OCI-LY7 (cell line): ENCODE data around the gene ZSCAN5B. TPM values are rescaled to one million over a fixed set of nuclear protein-coding genes. Genes with fewer than 3 reads are reported as not detected.
"Not testable (repeated sequence)": the region's sequence is repeated elsewhere in the genome, so short reads cannot be mapped to it uniquely, and the experiment has no call there.

Experiments
- BruUV-seq: library from RNA; stranded (reverse); fragments of 400-500 nt; replicated peaks from 2 replicates; lab custom pipeline; 2021; lab: Mats Ljungman, UMichigan
- CTCF ChIA-PET: fragments of 300-600 bp; sonication (Branson Sonifier 250); formaldehyde crosslinking; loops from one replicate; lab custom pipeline; 2022; ENCODE audit warnings: antibody characterized with exemption; ENCODE audit not compliant: unreplicated experiment; lab: Charles Lee
- POLR2A ChIA-PET: fragments of 300-600 bp; sonication (Branson Sonifier 250); formaldehyde crosslinking; loops from one replicate; lab custom pipeline; 2022; ENCODE audit warnings: antibody characterized with exemption; lab: Charles Lee
- DNase-seq: peaks from one replicate; pipeline ENCODE4 v3.0.0-alpha.2; 2015; ENCODE audit warnings: low spot score
- H2AFZ ChIP-seq: fragments of 200-600 bp; sonication (generic), shearing (Covaris generic); 2 replicates; pipeline ENCODE4 v1.6.1; 2014; ENCODE audit warnings: mild to moderate bottlenecking, antibody characterized with exemption, low read length, moderate library complexity
- H3K27ac ChIP-seq: fragments of 200-600 bp; sonication (generic); 2 replicates; pipeline ENCODE4 v1.5.1; 2014; ENCODE audit warnings: mixed run types, low read depth, mild to moderate bottlenecking, moderate library complexity, low read length, inconsistent platforms; ENCODE audit not compliant: poor library complexity, severe bottlenecking
- H3K36me3 ChIP-seq: fragments of 200-600 bp; sonication (generic); 2 replicates; pipeline ENCODE4 v1.6.1; 2014; ENCODE audit warnings: mild to moderate bottlenecking, antibody characterized with exemption, low read length, moderate library complexity, mixed read lengths; ENCODE audit not compliant: insufficient read depth
- H3K4me1 ChIP-seq: fragments of 200-600 bp; sonication (generic); 2 replicates; pipeline ENCODE4 v1.5.1; 2014; ENCODE audit warnings: mild to moderate bottlenecking, low read length; ENCODE audit not compliant: insufficient read depth, poor library complexity, severe bottlenecking
- H3K4me2 ChIP-seq: fragments of 200-600 bp; sonication (generic); 2 replicates; pipeline ENCODE4 v1.6.1; 2014; ENCODE audit warnings: mild to moderate bottlenecking, low read length
- H3K4me3 ChIP-seq: fragments of 200-600 bp; sonication (generic); 2 replicates; pipeline ENCODE4 v1.5.1; 2014; ENCODE audit warnings: mild to moderate bottlenecking, low read depth, low read length; ENCODE audit not compliant: poor library complexity, severe bottlenecking
- H3K79me2 ChIP-seq: fragments of 200-600 bp; sonication (generic); 2 replicates; pipeline ENCODE4 v1.6.1; 2016; ENCODE audit warnings: low read depth, mild to moderate bottlenecking, low read length, moderate library complexity, mixed read lengths; ENCODE audit not compliant: insufficient read depth
- H3K9me2 ChIP-seq: fragments of 200-600 bp; sonication (generic); 2 replicates; pipeline ENCODE4 v1.6.1; 2016; ENCODE audit warnings: mild to moderate bottlenecking, low read length, mixed read lengths; ENCODE audit not compliant: insufficient read depth
- H3K9me3 ChIP-seq: fragments of 200-600 bp; sonication (generic); 2 replicates; pipeline ENCODE4 v1.6.1; 2014; ENCODE audit warnings: mild to moderate bottlenecking, mixed run types, low read length, mixed read lengths
- H4K20me1 ChIP-seq: fragments of 200-600 bp; sonication (generic); 2 replicates; pipeline ENCODE4 v1.6.1; 2014; ENCODE audit warnings: mild to moderate bottlenecking, antibody characterized with exemption, low read length, moderate library complexity, mixed read lengths; ENCODE audit not compliant: insufficient read depth
- EZH2phosphoT487 ChIP-seq: fragments of 200-600 bp; sonication (generic); IDR thresholded peaks from 2 replicates; pipeline ENCODE4 v1.6.1; 2018; ENCODE audit warnings: low read depth, borderline replicate concordance, mild to moderate bottlenecking, mixed run types, antibody characterized with exemption, low read length, moderate library complexity, mixed read lengths
- intact Hi-C: fragments of 100-400 bp; cut with micrococcal nuclease; formaldehyde crosslinking; loops from one replicate; pipeline ENCODE4 v1.10.0; 2022; ENCODE audit not compliant: unreplicated experiment
- total RNA-seq, 2 experiments: library from RNA; depleted of rRNA in 1 of 2; stranded (reverse); fragments of >200 nt in 1 of 2; shearing (Covaris generic) in 1 of 2; gene quantifications; 2 replicates each; pipeline ENCODE4 v1.2.3, GENCODE V29; 2014 to 2022
- TF ChIP-seq, protein P1 (sequence below): fragments of 200-600 bp; sonication (generic); conservative IDR thresholded peaks from 2 replicates; pipeline ENCODE4 v1.5.1; 2014; ENCODE audit warnings: mild to moderate bottlenecking, antibody characterized with exemption, low read length, moderate library complexity, mixed read lengths

ZSCAN5B gene
- total RNA-seq, 2 experiments from 2014 or later = not detected

DNA sequence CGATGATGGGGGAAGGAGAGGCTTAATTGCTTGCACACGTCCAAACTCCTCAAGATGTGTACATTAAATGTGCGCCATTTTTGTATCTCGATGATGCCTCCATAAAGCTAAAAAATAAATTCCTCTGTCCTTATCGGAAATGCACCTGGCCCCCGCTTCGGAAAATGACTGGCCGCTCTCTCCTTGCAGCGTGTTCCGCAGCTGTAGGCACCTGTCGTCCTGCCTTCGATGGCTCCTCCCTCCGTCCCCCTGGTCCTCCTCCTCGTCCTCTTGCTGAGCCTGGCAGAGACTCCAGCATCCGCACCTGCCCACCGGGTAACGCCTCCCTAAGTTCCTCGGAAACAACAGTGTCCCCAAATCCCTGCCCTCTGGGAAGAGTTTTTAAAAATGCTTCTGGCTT lies 20.7 kb downstream of the ZSCAN5B start:
- H3K4me2 ChIP-seq = no peak overlapping the region
- intact Hi-C loops = no loop called here
- no peak overlapping the region for H3K4me3 ChIP-seq
- H4K20me1 ChIP-seq = no peaks in the 10 kb centered on the region
- H3K9me3 ChIP-seq = no peaks in the 10 kb centered on the region
- H3K4me1 ChIP-seq = no peaks in the 10 kb centered on the region
- ChIA-PET POLR2A (no interaction called here), CTCF (no interaction called here)
- no TSS peak for BruUV-seq
- H2AFZ ChIP-seq = no peak overlapping the region
- H3K27ac ChIP-seq = no peak overlapping the region
- no peaks in the 10 kb centered on the region for H3K9me2 ChIP-seq
- no peaks in the 10 kb centered on the region for H3K79me2 ChIP-seq
- DNase-seq = no peak
- no peaks in the 10 kb centered on the region for H3K36me3 ChIP-seq
- no peak for TF ChIP-seq EZH2phosphoT487
- TF ChIP-seq, protein P1, sequence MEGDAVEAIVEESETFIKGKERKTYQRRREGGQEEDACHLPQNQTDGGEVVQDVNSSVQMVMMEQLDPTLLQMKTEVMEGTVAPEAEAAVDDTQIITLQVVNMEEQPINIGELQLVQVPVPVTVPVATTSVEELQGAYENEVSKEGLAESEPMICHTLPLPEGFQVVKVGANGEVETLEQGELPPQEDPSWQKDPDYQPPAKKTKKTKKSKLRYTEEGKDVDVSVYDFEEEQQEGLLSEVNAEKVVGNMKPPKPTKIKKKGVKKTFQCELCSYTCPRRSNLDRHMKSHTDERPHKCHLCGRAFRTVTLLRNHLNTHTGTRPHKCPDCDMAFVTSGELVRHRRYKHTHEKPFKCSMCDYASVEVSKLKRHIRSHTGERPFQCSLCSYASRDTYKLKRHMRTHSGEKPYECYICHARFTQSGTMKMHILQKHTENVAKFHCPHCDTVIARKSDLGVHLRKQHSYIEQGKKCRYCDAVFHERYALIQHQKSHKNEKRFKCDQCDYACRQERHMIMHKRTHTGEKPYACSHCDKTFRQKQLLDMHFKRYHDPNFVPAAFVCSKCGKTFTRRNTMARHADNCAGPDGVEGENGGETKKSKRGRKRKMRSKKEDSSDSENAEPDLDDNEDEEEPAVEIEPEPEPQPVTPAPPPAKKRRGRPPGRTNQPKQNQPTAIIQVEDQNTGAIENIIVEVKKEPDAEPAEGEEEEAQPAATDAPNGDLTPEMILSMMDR = no peak

DNA sequence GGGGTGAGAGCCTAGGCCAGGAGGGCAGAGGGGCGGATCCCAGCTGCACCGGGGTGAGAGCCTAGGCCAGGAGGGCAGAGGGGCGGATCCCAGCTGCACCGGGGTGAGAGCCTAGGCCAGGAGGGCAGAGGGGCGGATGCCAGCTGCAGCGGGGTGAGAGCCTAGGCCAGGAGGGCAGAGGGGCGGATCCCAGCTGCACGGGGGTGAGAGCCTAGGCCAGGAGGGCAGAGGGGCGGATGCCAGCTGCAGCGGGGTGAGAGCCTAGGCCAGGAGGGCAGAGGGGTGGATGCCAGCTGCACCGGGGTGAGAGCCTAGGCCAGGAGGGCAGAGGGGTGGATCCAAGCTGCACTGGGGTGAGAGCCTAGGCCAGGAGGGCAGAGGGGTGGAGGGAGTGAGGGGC lies 21.3 kb downstream of the ZSCAN5B start:
- H3K36me3 ChIP-seq, H3K27ac ChIP-seq, POLR2A ChIA-PET, H3K9me2 ChIP-seq, DNase-seq, H3K4me3 ChIP-seq, H4K20me1 ChIP-seq, H3K9me3 ChIP-seq, H3K79me2 ChIP-seq, intact Hi-C loops, H3K4me1 ChIP-seq, H3K4me2 ChIP-seq, H2AFZ ChIP-seq, CTCF ChIA-PET, BruUV-seq: not testable (repeated sequence)

DNA sequence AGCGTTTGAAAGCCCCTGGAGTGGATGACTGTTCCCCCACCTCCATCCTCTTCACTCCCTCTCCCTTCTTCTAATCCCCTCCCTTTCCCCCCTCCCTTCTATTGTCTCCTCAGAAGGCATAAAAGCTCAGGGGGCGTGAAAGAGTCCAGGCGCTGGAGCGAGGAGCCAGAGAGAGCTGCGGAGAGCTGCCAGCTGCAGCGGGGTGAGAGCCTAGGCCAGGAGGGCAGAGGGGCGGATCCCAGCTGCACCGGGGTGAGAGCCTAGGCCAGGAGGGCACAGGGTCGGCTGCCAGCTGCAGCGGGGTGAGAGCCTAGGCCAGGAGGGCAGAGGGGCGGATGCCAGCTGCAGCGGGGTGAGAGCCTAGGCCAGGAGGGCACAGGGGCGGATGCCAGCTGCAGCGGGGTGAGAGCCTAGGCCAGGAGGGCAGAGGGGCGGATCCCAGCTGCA lies 21.7 kb downstream of the ZSCAN5B start, which contains the start of gene GALP:
Gene GALP (plus strand): TSS at position 148 of the 447 bp plus-strand sequence. CDS start 1,101 bp downstream, outside the sequence.
- H3K9me3 ChIP-seq, CTCF ChIA-PET, intact Hi-C loops: not testable (repeated sequence)

DNA sequence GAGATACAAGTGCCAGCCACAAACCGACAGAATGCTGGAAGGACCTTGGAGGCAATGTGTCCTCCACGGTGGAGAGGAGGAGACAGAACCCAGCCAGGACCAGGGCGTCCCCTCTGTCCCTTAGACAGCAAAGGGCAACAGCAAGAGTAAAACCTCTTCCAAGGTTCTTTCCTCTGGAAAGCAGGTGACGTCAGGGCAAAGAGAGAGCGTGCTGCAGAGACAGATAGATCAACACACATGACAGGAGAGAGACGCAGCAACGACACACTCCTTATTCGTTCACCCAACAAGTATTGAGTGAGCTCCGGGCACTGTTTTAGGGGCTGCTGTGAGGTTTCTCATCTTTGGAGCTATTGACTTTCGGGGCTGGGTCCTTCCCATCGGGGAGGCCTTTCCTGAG lies 23.0 kb downstream of the ZSCAN5B start:
- intact Hi-C loops = no loop called here
- Histone ChIP-seq H3K4me3 (no peak overlapping the region), H3K4me1 (no peaks in the 10 kb centered on the region), H3K9me3 (no peaks in the 10 kb centered on the region), H3K79me2 (no peaks in the 10 kb centered on the region), H3K27ac (no peak overlapping the region), H3K9me2 (no peaks in the 10 kb centered on the region), H2AFZ (no peak overlapping the region), H3K4me2 (no peak overlapping the region), H3K36me3 (no peaks in the 10 kb centered on the region), H4K20me1 (no peaks in the 10 kb centered on the region)
- CTCF ChIA-PET = no interaction called here
- BruUV-seq = no TSS peak
- DNase-seq = no peak
- TF ChIP-seq EZH2phosphoT487 = no peak
- TF ChIP-seq, protein P1 = no peak
- POLR2A ChIA-PET = no interaction called here

More for the DNA sequence above, 21.7 kb downstream of the ZSCAN5B start, which contains the start of gene GALP:
- BruUV-seq, H4K20me1 ChIP-seq, H3K4me2 ChIP-seq, H2AFZ ChIP-seq, POLR2A ChIA-PET, H3K4me3 ChIP-seq, H3K9me2 ChIP-seq, DNase-seq, H3K27ac ChIP-seq, H3K36me3 ChIP-seq, H3K4me1 ChIP-seq, H3K79me2 ChIP-seq: not testable (repeated sequence)
